Astrocyte of the cerebellum (primary cell): ENCODE results near the gene PLGRKT.
"Not testable (repeated sequence)": the region's sequence is repeated elsewhere in the genome, so short reads cannot be mapped to it uniquely, and the experiment has no call there.

Experiments
- DNase-seq: peaks from one replicate; pipeline ENCODE4 v3.0.0-alpha.2; 2011; ENCODE audit warnings: low read depth
- H3K4me3 ChIP-seq: 2 replicates; pipeline ENCODE4 v1.5.1; 2011; ENCODE audit warnings: mild to moderate bottlenecking, low read depth, low read length, moderate library complexity
- CTCF ChIP-seq: IDR thresholded peaks from 2 replicates; pipeline ENCODE4 v1.5.1; 2012; ENCODE audit warnings: low read length, low read depth, moderate library complexity, mild to moderate bottlenecking; ENCODE audit errors: missing control alignments
- in situ Hi-C: cut with HindIII; loops from 2 replicates; pipeline ENCODE4 v1.10.0; 2017; ENCODE audit warnings: low sequenced_read_pairs

PLGRKT gene

GRCh38 chr9:5466766-5467165 lies 29.0 kb upstream of the PLGRKT start:
- in situ Hi-C loops: no loop called here
- TF ChIP-seq CTCF: no peak
- H3K4me3 ChIP-seq: no peak overlapping the region
- no peak for DNase-seq

GRCh38 chr9:5466005-5466404 lies 28.3 kb upstream of the PLGRKT start:
- TF ChIP-seq CTCF: no peak
- in situ Hi-C loops: no loop called here
- no peak overlapping the region for H3K4me3 ChIP-seq
- no peak for DNase-seq

GRCh38 chr9:5464831-5465330 lies 27.2 kb upstream of the PLGRKT start:
- H3K4me3 ChIP-seq, in situ Hi-C loops, DNase-seq: not testable (repeated sequence)

GRCh38 chr9:5460157-5460556 lies 22.4 kb upstream of the PLGRKT start:
- no peak overlapping the region for H3K4me3 ChIP-seq
- TF ChIP-seq CTCF: no peak
- DNase-seq: no peak
- in situ Hi-C loops: no loop called here

- no peak overlapping the region for H3K4me3 ChIP-seq
- no peak for DNase-seq
- no peak for TF ChIP-seq CTCF
- in situ Hi-C loops: loop anchor here (10.0 kb wide), 1 partner anchor 75 kb away; no protein-coding TSS in a partner anchor
Measured at GRCh38 chr9:5459289-5459829, 21.6 kb upstream of the PLGRKT start.

- no peak for DNase-seq
- in situ Hi-C loops: loop anchor here (10.0 kb wide), 1 partner anchor 80 kb away; no protein-coding TSS in a partner anchor
- no peak overlapping the region for H3K4me3 ChIP-seq
- TF ChIP-seq CTCF: no peak
Measured at GRCh38 chr9:5455181-5455580, 17.5 kb upstream of the PLGRKT start.

GRCh38 chr9:5453673-5454072 lies 15.9 kb upstream of the PLGRKT start:
- no peak for DNase-seq
- in situ Hi-C loops: loop anchor here (10.0 kb wide), 1 partner anchor 81 kb away; no protein-coding TSS in a partner anchor
- no peak for TF ChIP-seq CTCF
- H3K4me3 ChIP-seq: no peak overlapping the region
